GDM1 (cell line): ENCODE measurements around the gene AMBP.

Experiments used
- DNase-seq: peaks from one replicate; lab custom pipeline; 2025; lab: John Stamatoyannopoulos, UW

AMBP gene

DNA sequence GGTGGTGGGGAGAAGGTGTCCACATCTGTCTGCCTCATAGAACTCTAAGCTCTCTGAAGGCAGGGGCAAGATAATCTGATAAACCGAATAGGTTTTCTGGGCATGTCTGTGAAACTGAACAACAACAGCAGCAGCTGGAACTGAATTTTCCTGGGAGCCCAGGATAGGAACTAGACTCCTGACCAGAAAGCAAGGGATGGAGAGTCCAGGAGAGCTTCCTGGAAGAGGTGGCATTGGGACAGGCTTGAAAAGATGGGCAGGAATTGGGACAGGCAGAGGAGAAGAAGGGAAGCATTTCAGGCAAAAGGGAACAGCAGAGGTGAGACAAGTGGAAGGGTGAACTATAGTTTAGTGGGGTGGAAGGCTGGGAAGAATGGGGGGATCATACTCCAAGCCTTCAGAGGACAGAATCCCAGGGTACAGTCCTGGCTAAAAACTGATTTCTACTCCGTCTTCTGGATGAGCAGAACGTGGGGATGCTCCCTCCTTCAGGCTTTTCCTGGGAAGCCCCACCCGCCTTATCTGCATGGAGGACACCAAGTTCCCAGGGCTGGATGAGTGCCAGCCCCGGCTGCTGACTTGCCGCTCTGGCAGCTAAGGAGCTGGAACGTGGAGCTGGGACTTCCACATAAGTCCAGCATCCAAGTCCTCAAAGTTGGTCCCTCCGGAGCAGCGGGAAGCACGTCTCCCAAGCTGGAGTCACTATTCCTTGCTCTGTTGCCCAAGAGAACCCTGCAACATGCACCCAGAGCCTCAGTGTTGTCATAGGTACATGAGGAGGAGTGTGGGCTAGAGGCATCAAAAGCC lies 34.9 kb upstream of the AMBP start:
- no peak for DNase-seq

GRCh38 chr9:114112325-114112724 lies 34.2 kb upstream of the AMBP start:
- no peak for DNase-seq

DNA sequence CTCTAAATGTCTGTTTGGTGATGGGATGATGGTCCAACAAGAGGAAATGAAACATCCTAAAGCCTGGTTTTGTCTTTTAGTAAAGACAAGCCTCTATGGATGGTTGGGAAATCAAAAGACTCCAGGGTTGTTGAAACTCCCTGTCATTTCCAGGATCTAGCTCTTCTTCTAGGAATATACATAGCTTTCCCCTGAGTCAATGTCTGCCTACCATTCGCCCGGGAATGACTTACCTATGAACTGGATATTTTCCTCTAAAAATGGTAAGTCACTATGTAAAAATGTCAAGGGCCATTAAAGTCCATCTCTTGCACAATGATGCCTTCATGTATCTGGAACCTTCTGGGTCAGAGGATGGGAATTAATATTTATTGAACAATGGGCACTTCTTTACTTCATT lies 32.1 kb upstream of the AMBP start:
- DNase-seq = no peak

- DNase-seq = no peak
Measured at GRCh38 chr9:114109124-114109523, 31.0 kb upstream of the AMBP start.

DNA sequence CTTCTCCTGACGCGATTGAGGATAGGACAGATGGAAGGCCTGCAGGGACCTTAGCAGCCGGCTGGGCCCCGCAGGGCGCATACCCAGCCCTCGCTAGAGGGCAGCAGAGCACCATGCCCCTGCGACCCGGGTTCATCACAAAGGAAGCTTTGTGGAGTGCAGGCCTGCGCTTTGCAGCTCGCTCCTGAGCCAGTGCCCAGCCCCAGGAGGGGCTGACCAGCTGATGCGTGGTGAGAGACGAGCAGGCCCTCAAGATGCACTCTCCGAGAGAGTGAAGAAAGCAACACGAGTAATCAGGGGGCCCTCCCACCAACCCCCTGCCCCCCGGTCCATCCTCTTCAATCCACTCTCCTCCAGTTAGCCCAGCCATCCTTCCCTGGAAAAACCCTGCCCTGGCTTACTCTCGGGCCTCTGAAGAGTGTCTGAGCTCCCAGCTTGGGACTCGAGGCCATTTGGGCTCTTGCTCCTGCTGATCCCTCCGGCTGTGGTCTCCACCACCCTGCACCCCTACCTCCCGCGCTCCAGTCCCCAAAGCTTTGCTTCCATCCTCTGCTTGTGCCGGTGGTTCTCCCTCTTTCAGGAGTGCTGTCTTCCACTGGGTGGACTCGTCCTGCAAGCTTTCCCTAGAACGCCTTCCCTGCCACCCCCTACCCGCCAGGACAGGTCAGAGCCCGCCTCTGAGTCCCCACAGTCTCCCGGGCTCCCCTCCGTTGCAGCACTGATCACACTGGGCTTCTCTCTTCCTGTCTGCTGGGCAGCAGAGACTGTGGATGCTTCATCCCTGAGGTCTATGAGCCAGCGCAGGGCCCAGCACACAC lies 30.1 kb upstream of the AMBP start:
- peak; percentile 52 for DNase-seq

DNA sequence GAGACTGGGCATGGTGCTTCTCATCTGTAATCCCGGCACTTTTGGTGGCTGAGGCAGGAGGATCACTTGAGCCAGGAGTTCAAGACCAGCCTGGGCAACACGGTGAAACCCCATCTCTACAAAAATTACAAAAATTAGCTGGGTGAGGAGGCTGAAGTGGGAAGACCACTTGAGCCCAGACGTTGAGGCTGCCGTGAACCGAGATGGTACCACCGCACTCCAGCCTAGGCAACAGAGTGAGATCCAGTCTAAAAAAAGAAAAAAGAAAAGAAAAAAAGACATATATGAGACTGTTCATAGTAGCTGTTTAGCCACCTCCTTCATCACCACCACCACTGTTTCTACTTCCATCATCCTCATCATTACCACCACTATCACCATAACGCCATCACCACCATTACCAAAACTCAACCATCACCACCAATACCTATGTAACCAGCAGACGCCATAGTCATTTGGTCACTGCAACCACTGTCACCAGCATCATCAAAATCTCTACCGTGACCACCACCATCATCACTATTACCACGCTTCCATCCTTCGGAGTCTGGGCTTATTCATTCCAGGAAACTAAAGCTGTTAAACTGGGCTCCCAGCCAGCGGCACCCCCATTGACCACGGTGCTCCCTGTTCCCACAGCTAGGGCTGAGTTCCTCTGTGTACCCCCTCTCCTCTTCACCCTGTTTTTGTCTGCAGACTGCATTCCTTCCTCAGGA lies 29.3 kb upstream of the AMBP start:
- DNase-seq = no peak

DNA sequence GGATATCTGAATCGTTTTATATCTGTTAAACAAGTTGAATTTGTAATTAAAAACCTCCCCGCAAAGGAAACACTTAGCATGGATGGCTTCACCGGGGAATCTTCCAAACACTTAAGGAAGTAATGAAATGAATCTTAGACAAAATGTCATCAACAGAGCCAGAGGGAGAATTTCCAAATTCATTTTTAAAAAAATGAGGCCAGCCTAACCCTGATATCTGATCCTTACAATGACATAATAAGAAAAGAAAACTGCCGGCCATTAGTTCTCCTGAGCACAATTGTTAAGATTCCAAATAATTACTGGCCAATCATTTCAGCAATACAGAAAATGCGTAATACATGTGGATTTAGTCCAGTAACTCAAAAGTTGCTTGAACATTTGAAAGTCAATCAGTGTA lies 27.1 kb upstream of the AMBP start:
- DNase-seq = no peak

DNA sequence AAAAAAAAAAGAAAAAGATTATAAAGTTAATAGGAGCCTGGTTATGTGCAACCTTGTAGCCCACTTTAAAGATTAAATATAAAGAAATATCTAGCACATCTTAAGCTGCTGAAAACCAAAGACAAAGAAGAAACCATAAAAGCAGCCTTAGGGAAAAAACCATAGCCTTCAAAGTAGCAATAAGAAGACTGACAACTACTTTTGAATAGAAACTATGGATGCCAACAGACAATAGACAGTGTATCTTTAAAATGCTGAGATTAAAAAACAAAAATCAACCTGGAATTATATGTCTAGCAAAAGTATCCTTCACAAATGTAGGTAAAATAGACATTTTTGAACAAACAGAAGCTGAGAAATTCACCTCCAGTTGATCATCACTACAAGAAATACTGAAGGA lies 24.4 kb upstream of the AMBP start:
- DNase-seq = no peak

DNA sequence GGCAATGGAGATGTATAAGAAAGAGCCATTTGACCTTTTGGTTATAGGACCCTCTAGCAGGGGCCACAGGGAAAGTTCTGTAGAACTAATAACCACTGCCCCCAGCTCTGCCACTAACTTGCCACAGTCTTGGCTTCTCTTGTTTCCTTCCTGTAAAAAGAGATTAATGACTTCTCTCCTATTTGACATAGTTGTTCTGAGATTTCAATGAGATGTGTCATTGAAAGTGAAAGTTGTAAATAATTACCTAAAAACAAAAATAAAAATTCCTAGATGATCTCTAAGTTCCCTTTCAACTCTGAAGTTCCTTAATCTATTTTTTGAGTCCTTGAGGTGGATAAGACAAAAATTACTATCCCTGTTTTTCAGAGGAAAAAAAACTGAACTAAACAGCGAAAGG lies 22.4 kb upstream of the AMBP start:
- no peak for DNase-seq

DNA sequence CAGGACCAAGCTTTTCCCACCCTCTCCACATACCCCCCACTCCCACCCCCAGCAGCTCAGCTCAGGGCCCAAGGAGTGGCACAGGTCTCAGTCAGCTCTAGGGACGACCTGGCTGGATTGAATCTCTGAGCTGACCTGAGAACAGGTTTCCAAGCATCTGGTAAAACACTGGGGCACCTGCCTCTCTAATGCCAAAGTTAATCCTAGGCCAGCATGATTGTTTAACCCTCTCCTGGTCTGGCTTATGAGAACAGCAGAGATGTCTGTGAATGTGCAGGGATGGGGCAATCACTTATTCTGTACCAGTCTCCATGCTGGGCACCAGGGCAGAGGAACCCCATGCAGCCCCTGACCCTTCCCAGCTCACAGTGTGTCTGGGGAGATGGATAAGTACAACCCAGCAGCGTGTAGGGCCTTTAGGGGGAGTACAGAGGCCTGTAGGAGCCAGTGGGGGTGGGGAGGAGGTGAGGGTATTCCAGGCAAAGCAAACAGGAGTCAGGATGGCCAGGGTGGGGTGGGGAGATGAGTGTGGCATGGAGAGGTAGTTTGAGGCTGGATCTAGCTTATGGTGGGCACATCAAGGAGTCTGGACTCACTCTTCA lies 21.7 kb upstream of the AMBP start:
- DNase-seq = no peak

GRCh38 chr9:114098936-114099668 lies 21.0 kb upstream of the AMBP start, which contains the start of gene KIF12:
TSS of gene KIF12 (minus strand) at chr9:114099292. CDS start at chr9:114099276, 16 bp downstream.
- no peak for DNase-seq

GRCh38 chr9:114098021-114098935 lies 20.2 kb upstream of the AMBP start:
- DNase-seq = no peak

GRCh38 chr9:114097613-114098020 lies 19.5 kb upstream of the AMBP start:
- DNase-seq = no peak

GRCh38 chr9:114096866-114097612 lies 18.9 kb upstream of the AMBP start:
- DNase-seq = no peak

- DNase-seq = no peak
Measured at GRCh38 chr9:114096041-114096511, 18.0 kb upstream of the AMBP start.

- no peak for DNase-seq
Measured at GRCh38 chr9:114094971-114095370, 16.9 kb upstream of the AMBP start.

DNA sequence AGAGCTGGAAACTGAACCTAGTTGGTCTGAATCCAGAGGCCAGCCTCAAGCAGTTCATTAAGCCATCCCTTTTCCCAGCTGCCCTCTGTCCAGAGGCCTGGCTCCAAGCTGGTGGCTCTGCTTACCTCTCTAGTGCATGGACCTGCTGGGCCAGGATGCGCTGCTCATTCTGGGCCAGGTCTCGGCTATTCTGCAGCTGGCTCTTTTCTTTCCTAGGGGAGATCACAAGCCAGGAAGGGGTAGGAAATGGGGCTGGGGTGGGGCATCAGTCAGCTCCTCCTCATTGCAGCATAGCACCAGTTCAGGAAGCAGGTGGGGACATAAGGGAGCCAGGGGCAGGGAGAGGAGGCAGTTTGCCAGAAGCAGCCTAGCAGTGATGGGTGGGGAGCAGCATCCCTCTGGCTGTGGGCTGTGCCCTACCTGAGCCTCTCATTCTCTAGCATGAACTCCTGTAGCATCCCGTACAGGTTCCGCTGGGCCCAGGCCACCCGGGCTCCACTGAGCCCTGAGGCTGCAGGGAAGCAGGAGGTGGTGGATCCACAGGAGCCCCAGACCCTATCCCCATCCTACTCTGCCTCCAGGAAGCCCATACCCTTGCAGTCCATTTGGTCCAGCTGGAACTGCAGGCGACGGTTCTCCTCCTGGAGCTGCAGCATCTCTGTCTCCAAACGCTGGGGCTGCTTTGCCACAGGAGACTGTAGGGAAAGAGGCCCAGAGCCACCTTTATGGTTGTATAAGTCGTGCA lies 15.8 kb upstream of the AMBP start:
- DNase-seq = no peak

DNA sequence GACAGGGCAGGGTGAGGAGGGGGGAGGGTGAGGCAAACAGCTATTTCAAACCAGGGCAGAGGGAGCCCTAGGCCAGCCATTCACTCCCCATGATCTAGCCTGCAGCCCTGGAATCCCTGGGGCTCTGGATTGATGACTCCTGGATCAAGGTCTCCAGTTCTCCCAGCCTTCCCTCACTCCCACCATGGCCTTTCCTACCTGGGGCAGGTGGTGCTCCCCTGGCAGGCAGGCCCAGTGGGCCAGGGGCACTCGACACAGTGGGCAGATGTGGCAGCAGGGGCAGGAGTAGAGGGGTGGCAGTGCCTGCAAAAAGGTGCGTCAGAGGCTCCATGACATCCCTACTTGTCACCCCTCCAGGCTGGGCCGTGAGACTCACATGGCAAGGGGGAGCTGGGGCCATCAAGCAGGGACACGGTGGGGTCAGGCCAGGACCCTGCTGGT lies 15.0 kb upstream of the AMBP start:
- DNase-seq = no peak

- DNase-seq = no peak
Measured at GRCh38 chr9:114092336-114092735, 14.2 kb upstream of the AMBP start.
